ENCODE data around the gene INO80B.
"Not testable (repeated sequence)": the region's sequence is repeated elsewhere in the genome, so short reads cannot be mapped to it uniquely, and the experiment has no call there.

Gene INO80B

GRCh38 chr2:74481961-74482800, 27.3 kb downstream of the INO80B start:
- peak; percentile 69 for DNase-seq (ENCODE audit: low spot score)

GRCh38 chr2:74482801-74483674, 28.2 kb downstream of the INO80B start, which contains the start of the genes CCDC142 and TTC31:
Gene CCDC142 (minus strand): TSS chr2:74482998. CDS start chr2:74482837, 161 bp downstream.
Gene TTC31 (plus strand): TSS chr2:74483081. CDS start chr2:74483096, 15 bp downstream.
- DNase-seq (ENCODE audit: low spot score): peak; percentile 98

- DNase-seq (ENCODE audit: low spot score): not testable (repeated sequence)
Measured at GRCh38 chr2:74483675-74484164, 28.8 kb downstream of the INO80B start.

- DNase-seq (ENCODE audit: low spot score): no peak
Measured at GRCh38 chr2:74486141-74486540, 31.3 kb downstream of the INO80B start.

GRCh38 chr2:74488643-74489481, 34.0 kb downstream of the INO80B start:
- DNase-seq (ENCODE audit: low spot score): no peak

- no peak for DNase-seq (ENCODE audit: low spot score)
Measured at GRCh38 chr2:74489906-74490305, 35.0 kb downstream of the INO80B start.

GRCh38 chr2:74491648-74492544, 37.0 kb downstream of the INO80B start:
- DNase-seq (ENCODE audit: low spot score): no peak

GRCh38 chr2:74493546-74493945, 38.7 kb downstream of the INO80B start:
- DNase-seq (ENCODE audit: low spot score): no peak

GRCh38 chr2:74495440-74495839, 40.6 kb downstream of the INO80B start:
- no peak for DNase-seq (ENCODE audit: low spot score)

GRCh38 chr2:74496997-74497776, 42.3 kb downstream of the INO80B start:
- no peak for DNase-seq (ENCODE audit: low spot score)

GRCh38 chr2:74497777-74498499, 43.1 kb downstream of the INO80B start:
- DNase-seq (ENCODE audit: low spot score): no peak

GRCh38 chr2:74498500-74499266, 43.8 kb downstream of the INO80B start:
- DNase-seq (ENCODE audit: low spot score): peak; percentile 57

- no peak for DNase-seq (ENCODE audit: low spot score)
Measured at GRCh38 chr2:74499267-74499939, 44.5 kb downstream of the INO80B start, which contains the start of gene LBX2. Gene LBX2 (minus strand): TSS chr2:74499603. CDS start chr2:74499537, 66 bp downstream.

- DNase-seq (ENCODE audit: low spot score): no peak
Measured at GRCh38 chr2:74499940-74500577, 45.2 kb downstream of the INO80B start.

- DNase-seq (ENCODE audit: low spot score): no peak
Measured at GRCh38 chr2:74500578-74500946, 45.7 kb downstream of the INO80B start.

- no peak for DNase-seq (ENCODE audit: low spot score)
Measured at GRCh38 chr2:74501335-74502071, 46.6 kb downstream of the INO80B start.
